ENCODE data around the gene MTO1.

The MTO1 gene

GRCh38 chr6:73471686-73472290 lies 10.3 kb downstream of the MTO1 start:
- Histone ChIP-seq H3K79me2 (ENCODE audit: low read length) (peaks cover 7% of the 10 kb centered on the region; the same call in 1 of the 2 replicates), H3K27ac (ENCODE audit: low read length) (peak overlapping the region; percentile 93), H3K4me1 (ENCODE audit: low read length) (peaks cover 25% of the 10 kb centered on the region), H4K20me1 (ENCODE audit: insufficient read depth, low read length) (no peaks in the 10 kb centered on the region), H3K4me3 (ENCODE audit: low read length) (peak overlapping the region; percentile 48), H3K27me3 (ENCODE audit: low read depth, low read length) (no peaks in the 10 kb centered on the region), H3K4me2 (ENCODE audit: low read length) (peak overlapping the region; percentile 75), H3K9me3 (ENCODE audit: insufficient read depth, low read length) (no peaks in the 10 kb centered on the region), H3K36me3 (replicated peaks; ENCODE audit: low read depth, low read length) (peaks cover 33% of the 10 kb centered on the region), H2AFZ (ENCODE audit: low read depth, low read length) (no peak overlapping the region), H3K9ac (ENCODE audit: low read length) (peak overlapping the region; percentile 34)
- no peak for TF ChIP-seq EZH2phosphoT487 (IDR thresholded peaks at IDR 0.05; ENCODE audit: low read depth)
- TF ChIP-seq CTCF (IDR thresholded peaks at IDR 0.05; ENCODE audit: low read depth, low read length) = no peak

DNA sequence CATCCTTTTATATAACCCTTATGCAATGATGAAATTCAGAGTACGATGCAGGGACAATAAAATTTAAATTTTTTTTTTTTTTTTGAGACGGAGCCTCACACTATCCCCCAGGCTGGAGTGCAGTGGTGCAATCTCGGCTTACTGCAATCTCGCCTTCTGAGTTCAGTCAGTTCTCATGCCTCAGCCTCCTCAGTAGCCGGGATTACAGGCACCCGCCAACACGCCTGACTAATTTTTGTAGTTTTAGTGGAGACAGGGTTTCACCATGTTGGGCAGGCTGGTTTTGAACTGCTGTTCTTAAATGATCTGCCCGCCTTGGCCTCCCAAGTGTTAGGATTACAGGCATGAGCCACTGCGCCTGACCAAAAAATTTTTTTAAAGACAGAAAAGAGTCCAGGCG lies 15.2 kb downstream of the MTO1 start:
- H3K36me3 ChIP-seq (replicated peaks; ENCODE audit: low read depth, low read length) = peaks cover 45% of the 10 kb centered on the region

GRCh38 chr6:73477407-73477806 lies 15.9 kb downstream of the MTO1 start:
- peaks cover 7% of the 10 kb centered on the region; the same call in 1 of the 2 replicates for H3K79me2 ChIP-seq (ENCODE audit: low read length)
- H3K4me1 ChIP-seq (ENCODE audit: low read length) = peaks cover 6% of the 10 kb centered on the region
- no peak overlapping the region for H3K4me3 ChIP-seq (ENCODE audit: low read length)
- no peaks in the 10 kb centered on the region for H3K9me3 ChIP-seq (ENCODE audit: insufficient read depth, low read length)
- H2AFZ ChIP-seq (ENCODE audit: low read depth, low read length) = no peak overlapping the region
- no peak for TF ChIP-seq EZH2phosphoT487 (IDR thresholded peaks at IDR 0.05; ENCODE audit: low read depth)
- TF ChIP-seq CTCF (IDR thresholded peaks at IDR 0.05; ENCODE audit: low read depth, low read length) = no peak
- H4K20me1 ChIP-seq (ENCODE audit: insufficient read depth, low read length) = no peaks in the 10 kb centered on the region
- no peak overlapping the region for H3K27ac ChIP-seq (ENCODE audit: low read length)
- no peaks in the 10 kb centered on the region for H3K27me3 ChIP-seq (ENCODE audit: low read depth, low read length)
- peaks cover 51% of the 10 kb centered on the region for H3K36me3 ChIP-seq (replicated peaks; ENCODE audit: low read depth, low read length)
- no peak overlapping the region for H3K4me2 ChIP-seq (ENCODE audit: low read length)
- H3K9ac ChIP-seq (ENCODE audit: low read length) = no peak overlapping the region

More for the DNA sequence above, 15.2 kb downstream of the MTO1 start:
- Histone ChIP-seq H3K9me3 (ENCODE audit: insufficient read depth, low read length) (no peaks in the 10 kb centered on the region), H3K4me3 (ENCODE audit: low read length) (no peak overlapping the region), H3K4me1 (ENCODE audit: low read length) (peaks cover 11% of the 10 kb centered on the region), H3K27me3 (ENCODE audit: low read depth, low read length) (no peaks in the 10 kb centered on the region), H3K9ac (ENCODE audit: low read length) (no peak overlapping the region), H3K27ac (ENCODE audit: low read length) (no peak overlapping the region), H3K79me2 (ENCODE audit: low read length) (peaks cover 7% of the 10 kb centered on the region; the same call in 1 of the 2 replicates), H4K20me1 (ENCODE audit: insufficient read depth, low read length) (no peaks in the 10 kb centered on the region), H3K4me2 (ENCODE audit: low read length) (no peak overlapping the region), H2AFZ (ENCODE audit: low read depth, low read length) (no peak overlapping the region)
- no peak for TF ChIP-seq CTCF (IDR thresholded peaks at IDR 0.05; ENCODE audit: low read depth, low read length)
- no peak for TF ChIP-seq EZH2phosphoT487 (IDR thresholded peaks at IDR 0.05; ENCODE audit: low read depth)

- Histone ChIP-seq H3K9me3 (ENCODE audit: insufficient read depth, low read length) (no peaks in the 10 kb centered on the region), H3K79me2 (ENCODE audit: low read length) (no peaks in the 10 kb centered on the region), H4K20me1 (ENCODE audit: insufficient read depth, low read length) (no peaks in the 10 kb centered on the region), H3K4me2 (ENCODE audit: low read length) (no peak overlapping the region), H3K27ac (ENCODE audit: low read length) (no peak overlapping the region), H2AFZ (ENCODE audit: low read depth, low read length) (no peak overlapping the region), H3K27me3 (ENCODE audit: low read depth, low read length) (no peaks in the 10 kb centered on the region), H3K9ac (ENCODE audit: low read length) (no peak overlapping the region), H3K36me3 (replicated peaks; ENCODE audit: low read depth, low read length) (peaks cover 48% of the 10 kb centered on the region), H3K4me1 (ENCODE audit: low read length) (no peaks in the 10 kb centered on the region), H3K4me3 (ENCODE audit: low read length) (no peak overlapping the region)
- TF ChIP-seq CTCF (IDR thresholded peaks at IDR 0.05; ENCODE audit: low read depth, low read length) (no peak), EZH2phosphoT487 (IDR thresholded peaks at IDR 0.05; ENCODE audit: low read depth) (no peak)
Measured at GRCh38 chr6:73481969-73482368, 20.4 kb downstream of the MTO1 start.
